HL-60 (cell line): ENCODE data around the gene SMARCA2.

ENCODE experiments used
- DNase-seq, 2 experiments: peaks; one replicate each; pipeline ENCODE4 v3.0.0-alpha.2; 2010 to 2020; ENCODE audit warnings: low read depth in 1 of 2, low spot score in 1 of 2
- H3K27ac ChIP-seq: fragments of 250-450 bp; sonication (Bioruptor Pico); replicated peaks from 2 replicates; pipeline ENCODE4 v1.5.1; 2020; ENCODE audit warnings: mild to moderate bottlenecking, moderate library complexity
- H3K27me3 ChIP-seq: fragments of 250-450 bp; sonication (Bioruptor Pico); 2 replicates; pipeline ENCODE4 v1.5.1; 2021; ENCODE audit warnings: mild to moderate bottlenecking, moderate library complexity; ENCODE audit not compliant: insufficient read depth, poor library complexity, severe bottlenecking
- H3K4me3 ChIP-seq: replicated peaks from 2 replicates; pipeline ENCODE4 v1.5.1; 2011; ENCODE audit warnings: mild to moderate bottlenecking, control low read depth, low read length; ENCODE audit not compliant: insufficient read depth
- CTCF ChIP-seq: IDR thresholded peaks from one replicate; pipeline ENCODE4 v1.5.1; 2011; ENCODE audit warnings: low read length, control low read depth, inconsistent platforms; ENCODE audit not compliant: insufficient read depth
- GABPA ChIP-seq: IDR thresholded peaks from 2 replicates; pipeline ENCODE4 v1.6.1; 2012; ENCODE audit warnings: low read depth
- POLR2AphosphoS5 ChIP-seq: IDR thresholded peaks from 2 replicates; pipeline ENCODE4 v1.6.1; 2012; ENCODE audit warnings: low read depth
- REST ChIP-seq: IDR thresholded peaks from 2 replicates; pipeline ENCODE4 v1.6.1; 2012; ENCODE audit warnings: low read depth; ENCODE audit not compliant: insufficient replicate concordance
- SPI1 ChIP-seq: IDR thresholded peaks from 2 replicates; pipeline ENCODE4 v1.6.1; 2012; ENCODE audit warnings: low read depth, mild to moderate bottlenecking, borderline replicate concordance

Gene SMARCA2

GRCh38 chr9:2039294-2040180 lies 24.4 kb downstream of the SMARCA2 start:
- no peaks in the 10 kb centered on the region for H3K27me3 ChIP-seq

GRCh38 chr9:2040828-2041227 lies 25.7 kb downstream of the SMARCA2 start:
- no peak for DNase-seq
- no peak overlapping the region for H3K27ac ChIP-seq
- H3K27me3 ChIP-seq = no peaks in the 10 kb centered on the region
- TF ChIP-seq SPI1 (no peak), POLR2AphosphoS5 (no peak)
- no peak overlapping the region for H3K4me3 ChIP-seq

More at GRCh38 chr9:2039294-2040180, 24.4 kb downstream of the SMARCA2 start:
- Histone ChIP-seq H3K27ac (no peak overlapping the region), H3K4me3 (no peak overlapping the region)
- no peak for DNase-seq
- no peak for TF ChIP-seq REST
- no peak for TF ChIP-seq SPI1
- no peak for TF ChIP-seq CTCF
- TF ChIP-seq GABPA = no peak
- no peak for TF ChIP-seq POLR2AphosphoS5

- no peak overlapping the region for H3K27ac ChIP-seq
- H3K4me3 ChIP-seq = no peak overlapping the region
- DNase-seq = no peak
- no peaks in the 10 kb centered on the region for H3K27me3 ChIP-seq
- TF ChIP-seq CTCF (no peak), POLR2AphosphoS5 (no peak), SPI1 (no peak), REST (no peak), GABPA (no peak)
These were observed 26.6 kb downstream of the SMARCA2 start for GRCh38 chr9:2041736-2042135.

GRCh38 chr9:2043243-2043642 lies 28.1 kb downstream of the SMARCA2 start:
- no peak overlapping the region for H3K27ac ChIP-seq
- H3K27me3 ChIP-seq = no peaks in the 10 kb centered on the region
- DNase-seq = no peak
- H3K4me3 ChIP-seq = no peak overlapping the region
- TF ChIP-seq POLR2AphosphoS5 (no peak), GABPA (no peak), CTCF (no peak), SPI1 (no peak), REST (no peak)
